Common myeloid progenitor, CD34-positive (primary cell): ENCODE measurements around the gene LRRC4C.

Experiments used
- CTCF ChIA-PET: fragments of 350-600 bp; sonication (Branson Sonifier 250); formaldehyde crosslinking; loops from one replicate; lab custom pipeline; 2021; ENCODE audit warnings: antibody characterized with exemption; lab: Charles Lee
- POLR2A ChIA-PET: fragments of 350-600 bp; sonication (Branson Sonifier 250); formaldehyde crosslinking; loops from one replicate; lab custom pipeline; 2021; ENCODE audit warnings: antibody characterized with exemption; lab: Charles Lee
- DNase-seq, 3 donors: peaks; one replicate each; pipeline versions ENCODE4 v3.0.0 to v3.0.0-alpha.2; 2013
- H3K27ac ChIP-seq, 2 experiments: 1 replicate in 1 of 2; 2 replicates in 1 of 2; pipeline ENCODE4 v1.7.0; 2013; ENCODE audit warnings: inconsistent platforms in 2 of 2, low read length in 2 of 2, mild to moderate bottlenecking in 2 of 2, low read depth in 1 of 2, moderate library complexity in 1 of 2; ENCODE audit not compliant: severe bottlenecking in 2 of 2, insufficient read depth in 1 of 2, poor library complexity in 1 of 2
- H3K27me3 ChIP-seq, 5 experiments: replicated peaks in 2 of 5; 1 replicate in 3 of 5; 2 replicates in 2 of 5; pipeline versions ENCODE4 v1.6.1 to v1.7.0; 2013; ENCODE audit warnings: low read length in 4 of 5, mild to moderate bottlenecking in 2 of 5, moderate library complexity in 2 of 5, inconsistent platforms in 1 of 5; ENCODE audit not compliant: insufficient read depth in 5 of 5, control insufficient read depth in 4 of 5
- H3K36me3 ChIP-seq, 4 experiments: 1 replicate in 2 of 4; 2 replicates in 2 of 4; pipeline versions ENCODE4 v1.6.1 to v1.7.0; 2013; ENCODE audit warnings: low read length in 3 of 4, control low read depth in 1 of 4, mild to moderate bottlenecking in 1 of 4; ENCODE audit not compliant: control insufficient read depth in 4 of 4, insufficient read depth in 4 of 4
- H3K4me1 ChIP-seq, 4 experiments: 1 replicate in 3 of 4; 2 replicates in 1 of 4; pipeline versions ENCODE4 v1.6.1 to v1.7.1; 2013; ENCODE audit warnings: low read length in 3 of 4, mild to moderate bottlenecking in 3 of 4, control low read depth in 1 of 4, inconsistent platforms in 1 of 4, moderate library complexity in 1 of 4; ENCODE audit not compliant: control insufficient read depth in 4 of 4, insufficient read depth in 4 of 4; ENCODE audit errors: control extremely low read depth in 1 of 4
- H3K4me3 ChIP-seq, 7 experiments: 1 replicate in 4 of 7; 2 replicates in 3 of 7; pipeline versions ENCODE4 v1.5.1 to v1.7.0; 2013; ENCODE audit warnings: mild to moderate bottlenecking in 7 of 7, low read length in 6 of 7, moderate library complexity in 6 of 7, inconsistent platforms in 2 of 7, low read depth in 2 of 7, control low read depth in 1 of 7; ENCODE audit not compliant: insufficient read depth in 4 of 7, control insufficient read depth in 1 of 7; ENCODE audit errors: extremely low read depth in 1 of 7
- H3K9me3 ChIP-seq, 5 experiments: 1 replicate in 4 of 5; 2 replicates in 1 of 5; pipeline versions ENCODE4 v1.6.1 to v1.7.1; 2013; ENCODE audit warnings: low read length in 4 of 5, mild to moderate bottlenecking in 2 of 5, inconsistent platforms in 1 of 5, low read depth in 1 of 5, moderate library complexity in 1 of 5; ENCODE audit not compliant: control insufficient read depth in 4 of 5, insufficient read depth in 2 of 5; ENCODE audit errors: control extremely low read depth in 1 of 5
- WGBS: methylation state at CpG from one replicate; pipeline ENCODE4 v1.1.5; 2013; ENCODE audit not compliant: insufficient coverage; 5-methylcytosine and 5-hydroxymethylcytosine counted together

LRRC4C gene

DNA sequence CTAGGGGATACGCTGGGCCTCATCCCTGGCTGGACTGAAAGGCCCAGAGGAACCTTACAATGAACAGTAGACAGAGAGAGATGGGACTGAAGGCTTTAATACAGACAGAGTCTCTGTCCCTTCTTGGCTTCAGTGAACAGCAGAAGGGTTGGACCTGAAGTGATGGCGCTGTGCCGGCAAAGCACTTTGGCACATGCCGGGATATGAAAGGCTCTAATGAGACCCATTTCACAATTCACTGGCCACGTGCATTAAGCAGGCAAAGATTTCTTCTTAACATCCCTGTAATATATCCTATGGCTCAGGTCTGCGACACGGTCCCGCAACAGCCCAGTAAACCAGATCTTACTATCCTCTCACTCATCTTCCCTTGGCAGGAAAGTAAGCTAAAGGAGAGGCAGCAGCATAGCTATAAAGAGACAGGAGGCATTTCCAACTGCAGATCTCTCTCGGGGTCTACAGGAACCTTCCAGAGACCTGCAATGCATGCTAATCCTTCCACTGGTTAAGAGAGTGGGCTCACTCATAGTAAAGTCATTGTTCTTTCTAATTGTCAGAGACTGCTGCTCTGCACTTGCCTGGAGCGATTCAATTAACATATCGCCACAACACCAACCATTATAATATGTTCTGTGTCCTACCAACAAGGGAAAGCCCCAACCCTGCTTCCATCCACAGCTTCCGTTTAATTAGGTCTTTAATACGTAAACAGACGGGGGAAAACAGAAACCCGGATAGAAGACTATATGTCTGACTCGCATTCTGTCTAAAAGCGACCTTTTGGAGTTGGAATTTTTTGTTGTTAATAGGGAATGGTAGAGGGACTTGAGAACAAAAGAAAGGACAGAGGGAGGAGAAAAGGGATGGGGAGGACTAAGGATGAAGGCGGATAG, 1179.0 kb downstream of the LRRC4C start:
- WGBS, result 79% methylated on average over 14 of the region's 18 CpGs
- peak overlapping the region; percentile 79 to 88 for H3K27ac ChIP-seq
- no peaks in the 10 kb centered on the region for H3K36me3 ChIP-seq
- H3K27me3 ChIP-seq, result no peaks in the 10 kb centered on the region
- CTCF ChIA-PET, result no interaction called here
- H3K4me3 ChIP-seq, result peak overlapping the region in 1 of 7 experiments; percentile 19
- DNase-seq, result peak in 2 of 3 donors; percentile 81 to 89
- H3K4me1 ChIP-seq, result peaks cover 0 to 16% (median 8%) of the 10 kb centered on the region in 4 experiments
- H3K9me3 ChIP-seq, result no peaks in the 10 kb centered on the region
- POLR2A ChIA-PET, result no interaction called here

DNA sequence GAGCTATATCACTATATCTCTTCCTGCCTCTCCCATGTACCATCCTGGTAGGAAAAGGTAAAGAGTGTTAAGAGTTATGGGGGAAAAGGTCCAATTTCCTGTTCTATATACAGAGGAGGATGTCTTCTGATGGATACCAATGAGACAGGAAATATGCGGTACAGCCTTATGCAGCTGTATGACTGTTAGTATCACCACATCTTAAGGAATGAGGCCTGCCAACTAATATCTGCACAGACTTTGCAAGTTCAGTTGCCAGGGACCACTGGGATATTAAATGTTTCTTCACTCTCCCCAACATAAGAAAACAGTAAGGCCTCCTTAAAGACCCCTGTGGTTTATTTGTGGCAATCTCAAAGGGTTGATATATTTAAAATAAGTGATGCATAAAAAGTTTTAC, 1182.5 kb downstream of the LRRC4C start:
- Histone ChIP-seq H3K9me3 (no peaks in the 10 kb centered on the region), H3K36me3 (no peaks in the 10 kb centered on the region), H3K27ac (no peak overlapping the region), H3K27me3 (no peaks in the 10 kb centered on the region), H3K4me1 (peaks cover 0 to 30% (median 8%) of the 10 kb centered on the region in 4 experiments), H3K4me3 (no peak overlapping the region)
- no peak for DNase-seq
- ChIA-PET CTCF (no interaction called here), POLR2A (no interaction called here)
- WGBS, result 100% methylated on average over 1 of the region's 1 CpG

DNA sequence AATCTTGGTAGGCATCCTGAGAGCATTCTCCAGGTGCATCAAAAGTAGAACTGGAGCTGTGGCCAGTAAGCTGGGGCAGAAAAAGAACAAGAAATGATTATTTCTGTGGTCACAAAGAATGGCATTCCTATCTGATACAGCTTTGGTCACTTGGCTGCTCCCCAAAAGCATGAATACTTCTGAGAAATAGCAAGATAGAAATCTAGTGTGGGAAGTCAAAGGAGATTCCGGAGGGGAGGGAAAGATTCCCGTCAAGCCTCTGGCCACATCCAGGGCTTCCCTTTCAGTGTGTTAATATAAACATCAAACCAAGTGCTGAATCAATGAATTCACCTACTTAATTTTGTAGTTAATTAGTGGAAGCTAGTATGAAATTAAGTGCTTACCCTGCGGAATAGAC, 1185.4 kb downstream of the LRRC4C start:
- ChIA-PET CTCF (interaction anchor here (1.5 kb wide), 1 partner anchor 31 kb away, joined by 4 read pairs; no protein-coding TSS in a partner anchor), POLR2A (no interaction called here)
- Histone ChIP-seq H3K27ac (no peak overlapping the region), H3K9me3 (no peaks in the 10 kb centered on the region), H3K4me1 (peaks cover 0 to 14% (median 0%) of the 10 kb centered on the region in 4 experiments), H3K4me3 (peak overlapping the region in 1 of 7 experiments; percentile 13), H3K27me3 (no peaks in the 10 kb centered on the region), H3K36me3 (no peaks in the 10 kb centered on the region)
- DNase-seq, result no peak
- no CpG with 5 or more reads among the region's 3 CpGs for WGBS

DNA sequence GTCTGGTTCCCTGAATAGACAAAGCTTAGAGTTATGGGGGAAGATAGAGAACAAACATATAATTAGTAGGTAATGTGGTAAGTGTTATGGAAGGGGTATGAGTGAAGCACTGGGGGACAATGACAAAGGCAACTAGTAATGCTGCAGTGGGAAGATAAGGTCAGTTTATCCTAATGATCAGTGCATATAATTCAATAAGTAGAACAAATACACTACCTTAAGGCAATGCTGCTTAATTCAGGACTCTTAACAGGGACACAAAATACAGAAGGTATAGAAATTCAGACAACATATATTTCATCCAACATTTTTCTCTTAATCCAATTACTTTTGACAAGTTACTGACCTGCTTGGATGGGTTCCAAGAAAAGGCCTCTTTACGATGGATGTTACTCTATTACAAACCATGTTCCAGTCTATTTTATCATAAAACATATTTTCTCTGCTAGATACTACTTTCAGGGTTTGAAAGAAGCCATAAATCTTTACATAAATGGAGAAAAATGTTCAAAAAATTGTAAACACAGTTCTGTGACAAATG, 1186.2 kb downstream of the LRRC4C start:
- ChIA-PET POLR2A (no interaction called here), CTCF (no interaction called here)
- Histone ChIP-seq H3K27ac (no peak overlapping the region), H3K27me3 (no peaks in the 10 kb centered on the region), H3K36me3 (no peaks in the 10 kb centered on the region), H3K4me3 (no peak overlapping the region), H3K9me3 (no peaks in the 10 kb centered on the region), H3K4me1 (peaks cover 0 to 14% (median 0%) of the 10 kb centered on the region in 4 experiments)
- WGBS, result no CpG with 5 or more reads among the region's 1 CpG
- peak in 1 of 3 donors; percentile 32 for DNase-seq

DNA sequence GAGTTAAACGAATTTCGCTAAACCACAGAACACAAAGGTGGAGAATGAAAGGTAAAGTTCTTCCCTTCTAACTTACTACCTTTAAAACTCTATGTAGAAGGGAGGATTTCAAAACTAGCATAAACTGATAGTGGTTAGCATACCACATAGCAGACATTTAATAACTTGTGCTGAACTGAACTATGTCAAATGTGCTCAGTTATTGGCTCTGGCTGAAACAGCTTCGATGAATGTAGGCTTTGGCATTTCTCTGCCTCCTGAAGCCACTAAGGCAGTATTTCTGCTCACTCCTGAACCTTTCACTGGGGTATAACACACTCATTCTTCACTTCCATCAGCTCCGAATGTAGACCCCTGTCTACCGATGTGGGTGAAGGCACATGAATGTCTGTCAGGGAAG, 1188.1 kb downstream of the LRRC4C start:
- DNase-seq, result no peak
- no peak overlapping the region for H3K4me3 ChIP-seq
- 100% methylated on average over 2 of the region's 5 CpGs for WGBS
- no peaks in the 10 kb centered on the region for H3K9me3 ChIP-seq
- ChIA-PET POLR2A (no interaction called here), CTCF (no interaction called here)
- H3K27me3 ChIP-seq, result no peaks in the 10 kb centered on the region
- no peak overlapping the region for H3K27ac ChIP-seq
- H3K4me1 ChIP-seq, result peaks cover 0 to 14% (median 0%) of the 10 kb centered on the region in 4 experiments
- H3K36me3 ChIP-seq, result no peaks in the 10 kb centered on the region

DNA sequence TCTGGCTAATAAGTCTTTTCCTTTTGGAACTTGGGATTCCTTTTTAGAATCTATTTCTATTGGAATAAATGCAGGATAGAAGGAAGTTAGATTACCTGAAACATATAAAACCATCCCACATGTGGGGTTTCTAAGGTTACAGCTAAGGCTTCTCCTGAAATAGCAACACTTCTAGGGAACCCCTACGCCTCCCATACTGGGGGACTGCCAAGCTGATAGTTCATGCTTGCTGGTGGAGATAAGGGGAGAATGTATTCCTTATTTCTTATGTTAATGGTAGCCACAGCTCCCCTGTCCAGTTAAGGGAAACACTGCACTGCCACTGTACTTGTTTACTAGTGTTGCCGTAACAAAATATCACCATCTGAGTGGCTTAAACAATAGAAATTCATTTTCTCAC, 1189.6 kb downstream of the LRRC4C start:
- WGBS, result 100% methylated on average over 1 of the region's 2 CpGs
- no peak for DNase-seq

DNA sequence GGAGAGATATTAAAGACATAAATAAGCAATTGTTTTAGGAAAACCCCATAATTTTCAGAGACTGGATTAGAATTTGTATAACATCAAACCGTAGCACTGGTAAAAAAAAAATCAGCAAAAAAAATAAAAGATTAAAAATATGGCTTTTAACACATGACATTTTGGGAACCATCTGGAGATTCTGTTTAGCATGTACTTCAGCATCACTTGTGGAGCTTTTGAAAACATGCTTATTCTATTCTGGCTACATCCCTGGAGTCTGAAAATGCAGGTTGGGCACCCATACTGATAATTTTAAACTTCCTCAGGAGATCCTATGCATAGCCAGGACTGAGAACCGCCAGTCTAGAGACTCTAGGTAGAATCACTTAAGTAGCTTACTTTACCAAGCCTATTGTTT, 1190.9 kb downstream of the LRRC4C start:
- CTCF ChIA-PET, result no interaction called here
- WGBS, result 100% methylated on average over 2 of the region's 2 CpGs
- no peak overlapping the region for H3K27ac ChIP-seq
- H3K9me3 ChIP-seq, result no peaks in the 10 kb centered on the region
- no peaks in the 10 kb centered on the region for H3K36me3 ChIP-seq
- H3K4me1 ChIP-seq, result peaks cover 0 to 5% (median 0%) of the 10 kb centered on the region in 4 experiments
- no peak for DNase-seq
- no peaks in the 10 kb centered on the region for H3K27me3 ChIP-seq
- POLR2A ChIA-PET, result no interaction called here
- no peak overlapping the region for H3K4me3 ChIP-seq

More for the DNA sequence above, 1189.6 kb downstream of the LRRC4C start:
- H3K27me3 ChIP-seq, result no peaks in the 10 kb centered on the region
- POLR2A ChIA-PET, result no interaction called here
- H3K4me1 ChIP-seq, result peaks cover 0 to 14% (median 0%) of the 10 kb centered on the region in 4 experiments
- H3K4me3 ChIP-seq, result no peak overlapping the region
- CTCF ChIA-PET, result no interaction called here
- H3K27ac ChIP-seq, result no peak overlapping the region
- H3K36me3 ChIP-seq, result no peaks in the 10 kb centered on the region
- no peaks in the 10 kb centered on the region for H3K9me3 ChIP-seq
